GM12891 (cell line): ENCODE measurements around the gene NFATC1.

Source experiments
- POLR2A ChIP-seq: IDR thresholded peaks from 2 replicates; pipeline ENCODE4 v1.6.1; 2011; ENCODE audit warnings: low read depth, low read length, control low read depth
- POLR2AphosphoS5 ChIP-seq: IDR thresholded peaks from 2 replicates; pipeline ENCODE4 v1.6.1; 2011; ENCODE audit warnings: low read depth, low read length, control low read depth
- POU2F2 ChIP-seq: IDR thresholded peaks from 2 replicates; pipeline ENCODE4 v1.6.1; 2011; ENCODE audit warnings: low read depth, mild to moderate bottlenecking, control low read depth, low read length, moderate library complexity
- TAF1 ChIP-seq: IDR thresholded peaks from 2 replicates; pipeline ENCODE4 v1.6.1; 2011; ENCODE audit warnings: low read depth, low read length, control low read depth

DNA sequence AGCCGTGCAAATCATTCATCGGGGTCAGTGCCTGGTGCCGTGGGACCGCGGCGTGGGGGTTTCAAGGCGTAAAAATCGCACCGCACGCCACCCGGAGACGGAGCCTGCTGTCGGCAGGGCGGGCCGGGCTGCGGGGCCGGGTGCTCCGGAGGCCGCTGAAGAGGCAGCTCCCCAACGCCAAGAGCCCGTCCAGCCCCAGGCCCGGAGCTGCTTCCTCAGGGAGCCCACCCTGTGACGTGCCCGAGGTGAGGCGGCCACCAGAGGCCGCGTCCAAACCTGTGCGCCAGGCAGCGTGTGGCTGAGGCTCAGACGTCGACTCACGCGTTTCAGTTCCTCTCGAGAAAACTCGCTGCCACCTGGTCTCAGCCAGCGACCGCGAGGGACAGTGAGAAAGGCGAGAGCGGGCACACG, 98.1 kb downstream of the NFATC1 start:
- TF ChIP-seq TAF1 (no peak), POLR2A (no peak), POLR2AphosphoS5 (no peak), POU2F2 (no peak)
